B cell (primary cell): ENCODE results near the gene ATXN1. TPM values are rescaled to one million over a fixed set of nuclear protein-coding genes. Genes with fewer than 3 reads are reported as not detected.

ENCODE experiments used
- ATAC-seq: fragments of 200-7000 bp; cut with Tn5 transposase; one replicate; pipeline ENCODE4 v1.10.0; 2021; ENCODE audit warnings: low read depth, mild to moderate bottlenecking, moderate number of reproducible peaks, moderate library complexity
- CTCF ChIA-PET: fragments of 350-600 bp; sonication (Branson Sonifier 250); formaldehyde crosslinking; loops from one replicate; lab custom pipeline; 2021; ENCODE audit warnings: antibody characterized with exemption, inconsistent platforms; lab: Charles Lee
- POLR2A ChIA-PET: fragments of 350-600 bp; sonication (Branson Sonifier 250); formaldehyde crosslinking; loops from one replicate; lab custom pipeline; 2021; ENCODE audit warnings: antibody characterized with exemption; lab: Charles Lee
- DNase-seq: peaks from one replicate; pipeline ENCODE4 v3.0.0; 2013
- H2AFZ ChIP-seq: 2 replicates; pipeline ENCODE4 v1.6.1; 2012; ENCODE audit warnings: mild to moderate bottlenecking, low read depth, low read length; ENCODE audit not compliant: insufficient read depth, poor library complexity, severe bottlenecking
- H3K27ac ChIP-seq, 2 donors: 1 replicate in 1 of 2; 2 replicates in 1 of 2; pipeline ENCODE4 v1.5.1; 2012 to 2013; ENCODE audit warnings: low read length in 2 of 2, mild to moderate bottlenecking in 2 of 2, moderate library complexity in 1 of 2
- H3K27me3 ChIP-seq, 4 experiments: fragments of 200-600 bp in 1 of 4; sonication (generic) in 1 of 4; replicated peaks in 1 of 4; 1 replicate in 2 of 4; 2 replicates in 2 of 4; pipeline versions ENCODE4 v1.6.1 to v1.7.0; 2013 to 2016; ENCODE audit warnings: low read length in 3 of 4, mild to moderate bottlenecking in 2 of 4, mixed read lengths in 1 of 4, moderate library complexity in 1 of 4; ENCODE audit not compliant: insufficient read depth in 4 of 4, control insufficient read depth in 3 of 4; ENCODE audit errors: control extremely low read depth in 1 of 4
- H3K36me3 ChIP-seq, 2 experiments: replicated peaks in 1 of 2; 1 replicate in 1 of 2; 2 replicates in 1 of 2; pipeline versions ENCODE4 v1.6.1 to v1.7.1; 2013; ENCODE audit warnings: low read length in 1 of 2; ENCODE audit not compliant: insufficient read depth in 2 of 2, control insufficient read depth in 1 of 2; ENCODE audit errors: control extremely low read depth in 1 of 2, extremely low read depth in 1 of 2
- H3K4me1 ChIP-seq, 2 donors: fragments of 200-600 bp in 1 of 2; sonication (generic) in 1 of 2; 1 replicate in 1 of 2; 2 replicates in 1 of 2; pipeline versions ENCODE4 v1.5.1 to v1.6.1; 2013 to 2017; ENCODE audit warnings: low read length in 2 of 2; ENCODE audit not compliant: control insufficient read depth in 2 of 2, insufficient read depth in 2 of 2
- H3K4me2 ChIP-seq: replicated peaks from 2 replicates; pipeline ENCODE3; 2012; ENCODE audit warnings: mild to moderate bottlenecking, low read depth, low read length; ENCODE audit not compliant: poor library complexity, severe bottlenecking
- H3K4me3 ChIP-seq, 5 experiments: fragments of 200-600 bp in 1 of 5; sonication (generic) in 1 of 5; 1 replicate in 3 of 5; 2 replicates in 2 of 5; pipeline versions ENCODE4 v1.5.1 to v1.7.0; 2011 to 2016; ENCODE audit warnings: low read length in 4 of 5, mild to moderate bottlenecking in 4 of 5, low read depth in 2 of 5, control low read depth in 1 of 5, moderate library complexity in 1 of 5; ENCODE audit not compliant: insufficient read depth in 1 of 5; ENCODE audit errors: control extremely low read depth in 1 of 5, extremely low read depth in 1 of 5
- H3K79me2 ChIP-seq: fragments of 200-600 bp; sonication (generic); one replicate; pipeline ENCODE4 v1.6.0; 2016; ENCODE audit warnings: low read length; ENCODE audit not compliant: control insufficient read depth, insufficient read depth
- H3K9ac ChIP-seq: fragments of 200-600 bp; sonication (generic); 2 replicates; pipeline ENCODE4 v1.6.1; 2017; ENCODE audit warnings: mild to moderate bottlenecking, low read length, moderate library complexity
- H3K9me3 ChIP-seq, 3 donors: one replicate each; pipeline versions ENCODE4 v1.6.1 to v1.7.1; 2013; ENCODE audit warnings: low read length in 2 of 3; ENCODE audit not compliant: control insufficient read depth in 2 of 3, insufficient read depth in 1 of 3; ENCODE audit errors: control extremely low read depth in 1 of 3
- H4K20me1 ChIP-seq: 2 replicates; pipeline ENCODE4 v1.6.0; 2012; ENCODE audit warnings: mild to moderate bottlenecking, low read length; ENCODE audit not compliant: insufficient read depth, control insufficient read depth, poor library complexity, severe bottlenecking
- H3K27ac Mint-ChIP-seq: one replicate; pipeline ENCODE4 v1.8.0; 2021; ENCODE audit warnings: mixed read lengths
- H3K27me3 Mint-ChIP-seq: one replicate; pipeline ENCODE4 v1.8.0; 2021; ENCODE audit warnings: mixed read lengths
- H3K4me1 Mint-ChIP-seq: one replicate; pipeline ENCODE4 v1.8.0; 2021; ENCODE audit warnings: mixed read lengths
- H3K4me3 Mint-ChIP-seq: one replicate; pipeline ENCODE4 v1.8.0; 2021; ENCODE audit warnings: mixed read lengths
- H3K9me3 Mint-ChIP-seq: one replicate; pipeline ENCODE4 v1.8.0; 2022; ENCODE audit warnings: mixed read lengths; ENCODE audit not compliant: insufficient read depth
- EZH2 ChIP-seq: IDR thresholded peaks from 2 replicates; pipeline ENCODE4 v1.6.1; 2012; ENCODE audit warnings: borderline replicate concordance, low read depth, mild to moderate bottlenecking, moderate library complexity, low read length; ENCODE audit not compliant: insufficient read depth, poor library complexity, severe bottlenecking
- WGBS: methylation state at CpG from one replicate; pipeline ENCODE4 v1.1.5; 2013; ENCODE audit warnings: missing lambda C conversion rate; ENCODE audit not compliant: insufficient coverage; 5-methylcytosine and 5-hydroxymethylcytosine counted together
- intact Hi-C: fragments of 100-400 bp; cut with micrococcal nuclease; formaldehyde crosslinking; loops from one replicate; pipeline ENCODE4 v1.10.0; 2022
- polyA plus RNA-seq: library from polyadenylated mRNA; depleted of rRNA; stranded (reverse); fragments of >200 nt; gene quantifications from 2 replicates; pipeline ENCODE4 v1.2.3, GENCODE V29; 2012
- total RNA-seq, 2 donors: library from RNA; stranded (reverse); fragments of 120-200 nt in 1 of 2; gene quantifications; 1 replicate in 1 of 2; 2 replicates in 1 of 2; pipeline versions ENCODE4 v1.2.3 to v1.2.4, GENCODE V29; 2013 to 2022
- TF ChIP-seq, protein P1 (sequence below): fragments of 200-600 bp; IDR thresholded peaks from one replicate; pipeline ENCODE4 v1.8.0; 2022; ENCODE audit warnings: antibody characterized with exemption, mild to moderate bottlenecking

ATXN1 gene
- total and polyA plus RNA-seq, 2 donors (not counting 1 experiment from before 2014, with no cell fraction given) = 5.7 to 63.8 TPM

DNA sequence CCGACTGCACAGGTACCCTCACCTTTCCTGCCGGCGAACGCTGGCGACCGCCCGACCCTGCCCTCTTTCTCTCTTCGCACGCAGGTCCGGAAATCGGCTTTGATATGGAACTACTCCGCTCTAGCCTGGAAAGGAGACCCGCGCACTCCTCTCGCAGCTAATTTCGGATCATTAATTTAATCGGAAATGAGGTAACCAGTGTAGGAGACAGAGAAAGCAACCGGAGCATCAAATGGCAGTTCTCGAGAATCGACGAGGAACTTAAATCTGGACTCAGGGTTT lies 949 bp upstream of the ATXN1 start:
- H3K4me1 Mint-ChIP-seq = peaks cover 38% of the 10 kb centered on the region

More for the DNA sequence above, 949 bp upstream of the ATXN1 start:
- H2AFZ ChIP-seq = peak overlapping the region; percentile 72
- H3K9me3 Mint-ChIP-seq = no peaks in the 10 kb centered on the region
- H3K27me3 Mint-ChIP-seq = no peaks in the 10 kb centered on the region
- ChIA-PET CTCF (interaction anchor here (0.9 to 4.9 kb wide), 26 partner anchors 11 to 476 kb away, joined by 3 to 108 read pairs (median 6); no protein-coding TSS in a partner anchor), POLR2A (interaction anchor here (0.7 to 1.5 kb wide), 5 partner anchors 9 to 352 kb away, joined by 3 to 8 read pairs (median 3); no protein-coding TSS in a partner anchor)
- peak overlapping the region; percentile 91 for H3K4me3 Mint-ChIP-seq
- intact Hi-C loops = loop anchor here (2.0 to 10.0 kb wide), 5 partner anchors 50 to 627 kb away; no protein-coding TSS in a partner anchor
- peak overlapping the region; percentile 72 for H3K9ac ChIP-seq
- no peak for DNase-seq
- peaks cover 13 to 29% of the 10 kb centered on the region in 2 donors for H3K4me1 ChIP-seq
- ATAC-seq = peak; percentile 1
- H3K4me3 ChIP-seq = peak overlapping the region; percentile 56 to 81 (median 65)
- peak overlapping the region; percentile 85 for H3K4me2 ChIP-seq
- WGBS = under 1% methylated on average over 21 of the region's 21 CpGs
- peaks cover 0 to 23% (median 5%) of the 10 kb centered on the region in 4 experiments for H3K27me3 ChIP-seq
- no peaks in the 10 kb centered on the region for H3K9me3 ChIP-seq
- H3K27ac ChIP-seq = peak overlapping the region; percentile 79 to 89
- H3K79me2 ChIP-seq = no peaks in the 10 kb centered on the region
- H3K27ac Mint-ChIP-seq = peak overlapping the region; percentile 93
- H4K20me1 ChIP-seq = no peaks in the 10 kb centered on the region
- H3K36me3 ChIP-seq = no peaks in the 10 kb centered on the region
- TF ChIP-seq EZH2 = no peak
- TF ChIP-seq, protein P1, sequence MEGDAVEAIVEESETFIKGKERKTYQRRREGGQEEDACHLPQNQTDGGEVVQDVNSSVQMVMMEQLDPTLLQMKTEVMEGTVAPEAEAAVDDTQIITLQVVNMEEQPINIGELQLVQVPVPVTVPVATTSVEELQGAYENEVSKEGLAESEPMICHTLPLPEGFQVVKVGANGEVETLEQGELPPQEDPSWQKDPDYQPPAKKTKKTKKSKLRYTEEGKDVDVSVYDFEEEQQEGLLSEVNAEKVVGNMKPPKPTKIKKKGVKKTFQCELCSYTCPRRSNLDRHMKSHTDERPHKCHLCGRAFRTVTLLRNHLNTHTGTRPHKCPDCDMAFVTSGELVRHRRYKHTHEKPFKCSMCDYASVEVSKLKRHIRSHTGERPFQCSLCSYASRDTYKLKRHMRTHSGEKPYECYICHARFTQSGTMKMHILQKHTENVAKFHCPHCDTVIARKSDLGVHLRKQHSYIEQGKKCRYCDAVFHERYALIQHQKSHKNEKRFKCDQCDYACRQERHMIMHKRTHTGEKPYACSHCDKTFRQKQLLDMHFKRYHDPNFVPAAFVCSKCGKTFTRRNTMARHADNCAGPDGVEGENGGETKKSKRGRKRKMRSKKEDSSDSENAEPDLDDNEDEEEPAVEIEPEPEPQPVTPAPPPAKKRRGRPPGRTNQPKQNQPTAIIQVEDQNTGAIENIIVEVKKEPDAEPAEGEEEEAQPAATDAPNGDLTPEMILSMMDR = no peak
